BLaER1 treated with 17β-estradiol and CSF1 and Interleukin-3, amounts not matched to agents 10 nM and 100 nM (cell line): ENCODE data around the gene RASD2.

ENCODE experiments used
- H3K27ac ChIP-seq, 11 experiments: shearing (Covaris generic); formaldehyde crosslinking; 2 replicates each; pipeline ENCODE4 v1.8.1; 2022
- H3K27me3 ChIP-seq, 11 experiments: shearing (Covaris generic); formaldehyde crosslinking; 2 replicates each; pipeline ENCODE4 v1.8.1; 2022
- H3K36me3 ChIP-seq, 11 experiments: shearing (Covaris generic); formaldehyde crosslinking; 2 replicates each; pipeline ENCODE4 v1.8.1; 2022
- H3K4me1 ChIP-seq, 10 experiments: shearing (Covaris generic); formaldehyde crosslinking; 2 replicates each; pipeline ENCODE4 v1.8.1; 2022
- H3K4me2 ChIP-seq, 11 experiments: shearing (Covaris generic); formaldehyde crosslinking; 2 replicates each; pipeline ENCODE4 v1.8.1; 2022
- H3K4me3 ChIP-seq, 10 experiments: shearing (Covaris generic); formaldehyde crosslinking; 2 replicates each; pipeline ENCODE4 v1.8.1; 2022
- H3K9ac ChIP-seq, 11 experiments: shearing (Covaris generic); formaldehyde crosslinking; 2 replicates each; pipeline ENCODE4 v1.8.1; 2022
- H3K9me3 ChIP-seq, 11 experiments: shearing (Covaris generic); formaldehyde crosslinking; replicated peaks in 1 of 11; 2 replicates each; pipeline ENCODE4 v1.8.1; 2022
- H4K20me1 ChIP-seq, 11 experiments: shearing (Covaris generic); formaldehyde crosslinking; 2 replicates each; pipeline ENCODE4 v1.8.1; 2022
- Cebpa-rat ChIP-seq, 11 experiments: shearing (Covaris generic); IDR thresholded peaks; 2 replicates each; pipeline ENCODE4 v1.8.1; 2022

RASD2 gene

GRCh38 chr22:35563211-35563610, 22.6 kb downstream of the RASD2 start:
- Histone ChIP-seq H3K27ac (no peak overlapping the region), H3K27me3 (0 out of 22 replicates have a peak, but pooled peaks cover 0 to 3% (median 0%) of the 10 kb centered on the region in 11 experiments), H3K4me1 (peaks cover 25 to 61% (median 46%) of the 10 kb centered on the region in 10 experiments), H3K4me2 (peak overlapping the region; percentile 7 to 77 (median 59); a peak in 16 of 22 replicates), H4K20me1 (peaks cover 0 to 10% (median 0%) of the 10 kb centered on the region in 11 experiments; a peak in 2 of 22 replicates), H3K4me3 (no peak overlapping the region), H3K9me3 (peaks cover 0 to 5% (median 0%) of the 10 kb centered on the region in 11 experiments; a peak in 3 of 22 replicates), H3K36me3 (no peaks in the 10 kb centered on the region), H3K9ac (no peak overlapping the region)
- no peak for TF ChIP-seq Cebpa-rat (IDR thresholded peaks at IDR 0.05)

DNA sequence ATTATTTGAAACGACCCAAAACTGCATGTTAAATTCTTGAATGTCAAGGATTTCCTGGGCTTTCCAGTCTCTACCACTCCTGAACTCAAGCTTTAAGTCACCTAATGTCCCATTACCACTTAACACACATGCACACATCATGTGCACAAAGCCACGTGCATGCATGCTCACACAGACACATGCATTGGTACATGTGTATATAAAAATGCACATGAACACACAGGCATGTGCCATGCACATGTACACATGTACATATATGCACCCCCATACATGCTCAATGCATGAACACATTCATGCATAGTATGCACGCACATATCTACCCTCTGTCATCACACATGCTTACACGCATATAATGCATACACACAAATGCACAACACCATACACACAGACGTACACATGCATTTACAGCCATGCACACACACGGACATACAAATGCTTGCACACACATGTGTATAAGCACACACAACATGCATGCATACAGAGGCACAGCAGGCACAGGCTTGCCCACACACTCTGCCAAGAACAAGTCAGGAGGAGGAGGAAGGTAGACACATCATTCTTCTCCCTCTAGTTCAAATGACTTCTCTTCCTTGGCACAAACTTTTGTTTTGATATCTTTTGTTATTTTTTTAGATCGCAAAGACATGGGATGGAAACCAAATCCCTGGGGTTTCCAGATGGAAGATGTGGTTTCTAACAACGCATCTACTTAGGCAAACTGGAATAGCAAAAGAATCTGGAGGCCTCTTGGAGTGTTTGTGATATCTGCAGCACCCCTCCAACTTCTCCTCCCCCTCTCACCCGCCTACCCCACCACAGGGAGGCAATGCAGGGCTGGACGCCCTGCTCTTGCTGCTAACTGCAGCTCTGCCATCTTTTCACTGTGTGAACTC, 24.6 kb downstream of the RASD2 start:
- H3K9me3 ChIP-seq, result no peaks in the 10 kb centered on the region
- H3K27ac ChIP-seq, result no peak overlapping the region
- peaks cover 0 to 10% (median 0%) of the 10 kb centered on the region in 11 experiments; a peak in 2 of 22 replicates for H4K20me1 ChIP-seq
- 0 out of 22 replicates have a peak, but pooled peaks cover 0 to 3% (median 0%) of the 10 kb centered on the region in 11 experiments for H3K27me3 ChIP-seq
- no peak overlapping the region for H3K4me3 ChIP-seq
- no peak overlapping the region for H3K9ac ChIP-seq
- H3K36me3 ChIP-seq, result no peaks in the 10 kb centered on the region
- peak overlapping the region in 9 of 11 experiments; percentile 18 to 77 (median 51); a peak in 18 of 22 replicates for H3K4me2 ChIP-seq
- no peak for TF ChIP-seq Cebpa-rat (IDR thresholded peaks at IDR 0.05)
- peaks cover 23 to 60% (median 45%) of the 10 kb centered on the region in 10 experiments for H3K4me1 ChIP-seq

DNA sequence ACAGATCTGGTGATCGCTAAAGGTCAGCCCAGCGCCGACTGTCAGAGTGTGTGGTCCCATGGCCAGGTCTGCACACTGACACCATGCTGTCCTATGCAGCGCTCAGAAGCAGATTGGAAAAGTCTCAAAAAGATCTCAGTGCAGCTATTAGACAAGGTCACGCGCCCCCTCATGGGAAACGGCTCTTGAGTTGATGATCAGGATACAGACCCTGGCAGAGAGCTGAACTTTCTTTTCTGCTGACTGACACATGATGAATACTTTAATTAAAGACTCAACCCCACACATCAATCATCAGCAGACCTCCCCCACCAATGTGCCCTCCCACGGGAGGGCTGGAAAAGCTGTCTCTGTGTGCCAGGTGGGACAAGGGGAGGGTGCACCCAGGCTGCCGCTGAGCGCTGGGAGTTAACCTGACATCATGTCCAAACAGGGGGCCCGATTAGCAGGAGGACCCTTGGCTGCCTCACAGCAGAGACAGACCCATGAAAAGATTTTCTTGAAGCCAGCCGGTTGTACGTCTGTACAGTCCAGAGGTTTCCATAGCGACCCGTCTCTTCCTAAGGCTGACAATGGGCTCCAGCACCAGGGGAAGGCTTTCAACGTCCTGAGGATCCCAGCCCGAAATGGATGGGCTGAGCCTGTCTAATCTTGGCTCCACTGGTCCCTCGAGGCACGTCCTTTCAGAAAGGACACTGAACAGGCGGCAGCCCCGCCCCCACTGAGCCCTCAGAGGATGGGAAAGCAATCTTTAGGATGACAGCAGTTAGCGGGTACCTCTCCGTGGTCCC, 26.9 kb downstream of the RASD2 start:
- TF ChIP-seq Cebpa-rat (IDR thresholded peaks at IDR 0.05), result no peak
- Histone ChIP-seq H3K9me3 (no peaks in the 10 kb centered on the region), H3K27ac (no peak overlapping the region)

DNA sequence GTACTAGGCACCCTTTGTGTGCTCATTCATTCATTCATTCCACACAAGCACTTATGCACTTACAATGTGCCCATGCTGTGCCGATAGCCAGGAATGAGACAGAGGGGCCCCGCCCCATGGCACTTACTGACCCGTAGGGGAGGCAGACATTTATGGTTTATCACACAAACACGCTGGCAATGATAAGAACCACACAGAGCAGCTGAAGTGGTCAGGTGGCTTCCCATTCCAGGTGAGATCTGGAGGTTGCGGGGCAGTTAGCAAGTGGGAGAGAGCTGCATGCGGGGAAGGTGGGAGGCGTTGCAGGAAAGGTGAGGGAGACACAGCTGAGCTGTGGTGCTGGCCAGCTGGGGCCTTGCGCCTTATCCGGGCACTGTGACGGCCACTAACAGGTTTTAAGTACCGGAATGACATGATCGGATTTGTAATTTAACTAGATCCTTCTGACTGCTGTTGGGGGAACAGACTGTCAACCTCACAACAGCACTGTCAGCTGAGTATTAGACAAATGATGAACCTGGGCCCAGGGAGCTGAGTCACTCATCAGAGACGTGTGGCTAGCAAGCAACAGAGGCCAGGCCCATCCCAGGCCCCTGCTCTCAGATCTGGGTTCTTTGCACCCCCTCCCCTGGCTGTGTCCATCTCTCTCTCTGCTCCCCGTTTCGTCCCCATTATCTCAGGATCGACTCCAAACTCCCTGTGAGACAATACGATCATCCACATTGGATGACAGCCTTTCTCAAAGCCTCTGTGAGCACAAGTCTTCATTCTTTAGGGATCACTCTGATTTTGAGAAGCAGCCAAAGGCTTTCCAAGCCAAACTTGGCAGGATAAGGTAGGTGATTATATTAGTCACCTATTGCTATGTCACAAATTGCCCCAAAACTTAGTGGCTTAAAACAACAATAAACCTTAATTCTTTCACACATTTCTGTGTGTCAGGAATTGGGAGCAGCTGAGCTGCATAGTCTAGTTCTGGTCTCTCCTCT, 28.4 kb downstream of the RASD2 start:
- Histone ChIP-seq H3K27ac (no peak overlapping the region), H3K4me3 (no peak overlapping the region), H3K9ac (no peak overlapping the region; a peak in 1 of 22 replicates), H3K36me3 (no peaks in the 10 kb centered on the region), H3K4me1 (peaks cover 0 to 36% (median 23%) of the 10 kb centered on the region in 10 experiments; a peak in 16 of 20 replicates), H4K20me1 (no peaks in the 10 kb centered on the region; a peak in 2 of 22 replicates), H3K9me3 (no peaks in the 10 kb centered on the region), H3K27me3 (0 out of 22 replicates have a peak, but pooled peaks cover 0 to 3% (median 0%) of the 10 kb centered on the region in 11 experiments), H3K4me2 (no peak overlapping the region)
- no peak for TF ChIP-seq Cebpa-rat (IDR thresholded peaks at IDR 0.05)

More for the DNA sequence above, 26.9 kb downstream of the RASD2 start:
- Histone ChIP-seq H4K20me1 (no peaks in the 10 kb centered on the region; a peak in 2 of 22 replicates), H3K27me3 (0 out of 22 replicates have a peak, but pooled peaks cover 0 to 3% (median 0%) of the 10 kb centered on the region in 11 experiments), H3K4me3 (no peak overlapping the region), H3K4me2 (peak overlapping the region in 6 of 11 experiments; percentile 21 to 60 (median 29); a peak in 9 of 22 replicates), H3K9ac (no peak overlapping the region), H3K4me1 (peaks cover 12 to 46% (median 32%) of the 10 kb centered on the region in 10 experiments), H3K36me3 (no peaks in the 10 kb centered on the region)

- Histone ChIP-seq H3K27ac (no peak overlapping the region), H3K4me1 (peaks cover 0 to 42% (median 29%) of the 10 kb centered on the region in 10 experiments; a peak in 16 of 20 replicates), H3K27me3 (0 out of 22 replicates have a peak, but pooled peaks cover 0 to 3% (median 0%) of the 10 kb centered on the region in 11 experiments), H4K20me1 (no peaks in the 10 kb centered on the region; a peak in 2 of 22 replicates), H3K9me3 (no peaks in the 10 kb centered on the region), H3K4me3 (no peak overlapping the region), H3K9ac (no peak overlapping the region), H3K4me2 (no peak overlapping the region), H3K36me3 (no peaks in the 10 kb centered on the region)
- no peak for TF ChIP-seq Cebpa-rat (IDR thresholded peaks at IDR 0.05)
Measured at GRCh38 chr22:35569916-35570315, 29.3 kb downstream of the RASD2 start.

- Histone ChIP-seq H3K36me3 (no peaks in the 10 kb centered on the region), H3K4me3 (no peak overlapping the region), H3K4me2 (no peak overlapping the region), H3K9me3 (no peaks in the 10 kb centered on the region), H4K20me1 (no peaks in the 10 kb centered on the region; a peak in 2 of 22 replicates), H3K27ac (no peak overlapping the region), H3K9ac (no peak overlapping the region), H3K27me3 (0 out of 22 replicates have a peak, but pooled peaks cover 0 to under 1% (median 0%) of the 10 kb centered on the region in 11 experiments), H3K4me1 (peaks cover 0 to 42% (median 29%) of the 10 kb centered on the region in 10 experiments; a peak in 16 of 20 replicates)
- TF ChIP-seq Cebpa-rat (IDR thresholded peaks at IDR 0.05), result no peak
Measured at GRCh38 chr22:35570686-35571194, 30.1 kb downstream of the RASD2 start.

DNA sequence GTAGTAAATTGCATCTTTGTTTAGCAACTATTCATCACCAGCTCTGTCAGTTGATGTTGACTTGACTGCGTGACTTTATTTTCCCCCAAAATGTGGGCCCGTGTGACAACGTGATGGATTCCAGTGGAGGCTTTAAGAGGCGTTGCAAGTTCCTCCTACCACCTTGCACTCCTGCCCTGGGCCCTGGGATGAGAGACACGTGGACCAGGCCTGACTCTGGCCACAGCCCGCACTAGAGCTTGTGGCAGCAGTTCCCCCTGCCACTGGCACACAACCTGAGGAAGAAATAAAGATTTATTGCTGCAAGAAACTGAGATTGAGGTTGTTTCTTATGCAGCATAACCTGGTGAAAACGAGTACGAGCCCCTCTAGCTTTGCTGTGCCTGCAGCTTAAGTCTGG, 31.9 kb downstream of the RASD2 start:
- TF ChIP-seq Cebpa-rat (IDR thresholded peaks at IDR 0.05), result no peak

More for the DNA sequence above, 31.9 kb downstream of the RASD2 start:
- H3K9me3 ChIP-seq, result no peaks in the 10 kb centered on the region
- H3K27me3 ChIP-seq, result no peaks in the 10 kb centered on the region
- no peak overlapping the region for H3K4me2 ChIP-seq
- no peaks in the 10 kb centered on the region; a peak in 2 of 22 replicates for H4K20me1 ChIP-seq
- peaks cover 0 to 27% (median 18%) of the 10 kb centered on the region in 10 experiments; a peak in 13 of 20 replicates for H3K4me1 ChIP-seq
- H3K27ac ChIP-seq, result no peak overlapping the region
- H3K9ac ChIP-seq, result no peak overlapping the region
- H3K36me3 ChIP-seq, result no peaks in the 10 kb centered on the region
- no peak overlapping the region for H3K4me3 ChIP-seq
